ENCODE measurements around the gene ABHD15.

ABHD15 gene

GRCh38 chr17:29578626-29579485, 12.0 kb upstream of the ABHD15 start:
- H3K4me3 ChIP-seq (ENCODE audit: low read depth, low read length) = no peak overlapping the region
- no peak overlapping the region for H2AFZ ChIP-seq (ENCODE audit: low read length, unreplicated experiment)
- H3K27ac ChIP-seq (ENCODE audit: low read depth, low read length) = no peak overlapping the region
- H3K27me3 ChIP-seq (ENCODE audit: insufficient read depth, low read length) = no peaks in the 10 kb centered on the region
- H3K36me3 ChIP-seq (ENCODE audit: insufficient read depth, low read length) = peaks cover 8% of the 10 kb centered on the region; the same call in 1 of the 2 replicates
- H3K79me2 ChIP-seq (ENCODE audit: control insufficient read depth, insufficient read depth, low read length, unreplicated experiment) = peaks cover 5% of the 10 kb centered on the region
- H3K4me1 ChIP-seq (ENCODE audit: control insufficient read depth, insufficient read depth, low read length, unreplicated experiment) = peaks cover 5% of the 10 kb centered on the region

- H3K4me1 ChIP-seq (ENCODE audit: control insufficient read depth, insufficient read depth, low read length, unreplicated experiment) = peaks cover 5% of the 10 kb centered on the region
- no peak overlapping the region for H2AFZ ChIP-seq (ENCODE audit: low read length, unreplicated experiment)
Observed at GRCh38 chr17:29577385-29578211, 10.8 kb upstream of the ABHD15 start.

GRCh38 chr17:29577001-29577370, 10.1 kb upstream of the ABHD15 start:
- H3K27ac ChIP-seq (ENCODE audit: low read depth, low read length) = no peak overlapping the region
- peaks cover under 1% of the 10 kb centered on the region for H3K79me2 ChIP-seq (ENCODE audit: control insufficient read depth, insufficient read depth, low read length, unreplicated experiment)
- no peaks in the 10 kb centered on the region for H3K27me3 ChIP-seq (ENCODE audit: insufficient read depth, low read length)
- no peak overlapping the region for H2AFZ ChIP-seq (ENCODE audit: low read length, unreplicated experiment)
- H3K4me1 ChIP-seq (ENCODE audit: control insufficient read depth, insufficient read depth, low read length, unreplicated experiment) = peaks cover 9% of the 10 kb centered on the region
- H3K36me3 ChIP-seq (ENCODE audit: insufficient read depth, low read length) = peaks cover under 1% of the 10 kb centered on the region; the same call in 1 of the 2 replicates
- H3K4me3 ChIP-seq (ENCODE audit: low read depth, low read length) = no peak overlapping the region

More at GRCh38 chr17:29577385-29578211, 10.8 kb upstream of the ABHD15 start:
- H3K36me3 ChIP-seq (ENCODE audit: insufficient read depth, low read length) = peaks cover 7% of the 10 kb centered on the region; the same call in 1 of the 2 replicates
- no peaks in the 10 kb centered on the region for H3K27me3 ChIP-seq (ENCODE audit: insufficient read depth, low read length)
- H3K27ac ChIP-seq (ENCODE audit: low read depth, low read length) = no peak overlapping the region
- peaks cover 3% of the 10 kb centered on the region for H3K79me2 ChIP-seq (ENCODE audit: control insufficient read depth, insufficient read depth, low read length, unreplicated experiment)
- no peak overlapping the region for H3K4me3 ChIP-seq (ENCODE audit: low read depth, low read length)

- Histone ChIP-seq H3K27ac (ENCODE audit: low read depth, low read length) (no peak overlapping the region), H3K27me3 (ENCODE audit: insufficient read depth, low read length) (no peaks in the 10 kb centered on the region), H3K4me3 (ENCODE audit: low read depth, low read length) (no peak overlapping the region), H3K79me2 (ENCODE audit: control insufficient read depth, insufficient read depth, low read length, unreplicated experiment) (no peaks in the 10 kb centered on the region), H3K4me1 (ENCODE audit: control insufficient read depth, insufficient read depth, low read length, unreplicated experiment) (peaks cover 9% of the 10 kb centered on the region), H2AFZ (ENCODE audit: low read length, unreplicated experiment) (no peak overlapping the region), H3K36me3 (ENCODE audit: insufficient read depth, low read length) (no peaks in the 10 kb centered on the region; the same call in 1 of the 2 replicates)
Observed at GRCh38 chr17:29576214-29577000, 9.6 kb upstream of the ABHD15 start.

GRCh38 chr17:29575511-29576213, 8.8 kb upstream of the ABHD15 start:
- H3K79me2 ChIP-seq (ENCODE audit: control insufficient read depth, insufficient read depth, low read length, unreplicated experiment) = no peaks in the 10 kb centered on the region
- no peak overlapping the region for H2AFZ ChIP-seq (ENCODE audit: low read length, unreplicated experiment)
- H3K4me1 ChIP-seq (ENCODE audit: control insufficient read depth, insufficient read depth, low read length, unreplicated experiment) = peaks cover 9% of the 10 kb centered on the region
- H3K4me3 ChIP-seq (ENCODE audit: low read depth, low read length) = no peak overlapping the region
- H3K36me3 ChIP-seq (ENCODE audit: insufficient read depth, low read length) = no peaks in the 10 kb centered on the region; the same call in 1 of the 2 replicates
- no peaks in the 10 kb centered on the region for H3K27me3 ChIP-seq (ENCODE audit: insufficient read depth, low read length)
- no peak overlapping the region for H3K27ac ChIP-seq (ENCODE audit: low read depth, low read length)

GRCh38 chr17:29574732-29575510, 8.1 kb upstream of the ABHD15 start:
- H3K4me1 ChIP-seq (ENCODE audit: control insufficient read depth, insufficient read depth, low read length, unreplicated experiment) = peaks cover 9% of the 10 kb centered on the region
- no peak overlapping the region for H2AFZ ChIP-seq (ENCODE audit: low read length, unreplicated experiment)
- no peaks in the 10 kb centered on the region; the same call in 1 of the 2 replicates for H3K36me3 ChIP-seq (ENCODE audit: insufficient read depth, low read length)
- no peaks in the 10 kb centered on the region for H3K27me3 ChIP-seq (ENCODE audit: insufficient read depth, low read length)
- H3K79me2 ChIP-seq (ENCODE audit: control insufficient read depth, insufficient read depth, low read length, unreplicated experiment) = no peaks in the 10 kb centered on the region
- no peak overlapping the region for H3K27ac ChIP-seq (ENCODE audit: low read depth, low read length)
- no peak overlapping the region for H3K4me3 ChIP-seq (ENCODE audit: low read depth, low read length)

GRCh38 chr17:29573871-29574731, 7.3 kb upstream of the ABHD15 start:
- H2AFZ ChIP-seq (ENCODE audit: low read length, unreplicated experiment) = no peak overlapping the region
- H3K27me3 ChIP-seq (ENCODE audit: insufficient read depth, low read length) = no peaks in the 10 kb centered on the region
- no peaks in the 10 kb centered on the region; the same call in 1 of the 2 replicates for H3K36me3 ChIP-seq (ENCODE audit: insufficient read depth, low read length)
- H3K27ac ChIP-seq (ENCODE audit: low read depth, low read length) = no peak overlapping the region
- peaks cover 14% of the 10 kb centered on the region for H3K4me1 ChIP-seq (ENCODE audit: control insufficient read depth, insufficient read depth, low read length, unreplicated experiment)
- no peaks in the 10 kb centered on the region for H3K79me2 ChIP-seq (ENCODE audit: control insufficient read depth, insufficient read depth, low read length, unreplicated experiment)
- H3K4me3 ChIP-seq (ENCODE audit: low read depth, low read length) = no peak overlapping the region

- Histone ChIP-seq H3K27ac (ENCODE audit: low read depth, low read length) (no peak overlapping the region), H3K36me3 (ENCODE audit: insufficient read depth, low read length) (no peaks in the 10 kb centered on the region; the same call in 1 of the 2 replicates), H3K4me3 (ENCODE audit: low read depth, low read length) (no peak overlapping the region), H3K27me3 (ENCODE audit: insufficient read depth, low read length) (no peaks in the 10 kb centered on the region), H2AFZ (ENCODE audit: low read length, unreplicated experiment) (no peak overlapping the region), H3K79me2 (ENCODE audit: control insufficient read depth, insufficient read depth, low read length, unreplicated experiment) (no peaks in the 10 kb centered on the region), H3K4me1 (ENCODE audit: control insufficient read depth, insufficient read depth, low read length, unreplicated experiment) (peaks cover 16% of the 10 kb centered on the region)
Observed at GRCh38 chr17:29573558-29573869, 6.7 kb upstream of the ABHD15 start.

Measured in ACC112 (cell line).